ENCODE measurements around the gene NUP188. TPM values are rescaled to one million over a fixed set of nuclear protein-coding genes. Genes with fewer than 3 reads are reported as not detected.

The NUP188 gene
- total and polyA plus RNA-seq, 10 donors = 11.0 to 72.5 (median 49.7) TPM

DNA sequence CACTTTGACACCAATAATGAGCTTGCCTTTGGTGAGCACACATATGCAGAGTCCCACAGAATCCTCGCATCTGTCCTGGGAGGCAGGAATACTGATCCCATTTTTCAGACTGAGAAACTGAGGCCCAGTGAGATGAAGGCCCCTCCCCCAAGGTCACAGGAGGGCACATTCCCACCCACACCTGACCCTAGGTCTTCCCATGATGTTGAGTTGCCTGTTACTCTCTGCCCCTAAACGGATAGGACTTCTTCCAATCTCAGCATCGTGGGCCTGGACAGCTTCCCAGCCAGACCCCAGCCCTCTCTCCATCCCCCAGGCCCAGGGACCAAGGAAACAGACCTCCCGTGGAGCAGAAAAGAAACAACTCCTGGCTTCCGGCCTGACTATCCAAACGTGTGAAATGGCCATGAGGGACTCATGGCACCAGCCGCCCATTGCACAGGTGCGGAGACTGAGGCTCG is 79.8 kb downstream of the NUP188 start:
- H3K4me3 ChIP-seq = peak overlapping the region; percentile 66 to 90 (median 76)
- no peaks in the 10 kb centered on the region for H3K27me3 ChIP-seq (replicated peaks in 1 of 7)
- WGBS, 5 donors = 38 to 90% (median 49%) methylated on average over 2 to 9 of the region's 9 CpGs
- peak overlapping the region in 7 of 8 donors; percentile 51 to 87 (median 72) for H3K27ac ChIP-seq
- TF ChIP-seq, protein P1, sequence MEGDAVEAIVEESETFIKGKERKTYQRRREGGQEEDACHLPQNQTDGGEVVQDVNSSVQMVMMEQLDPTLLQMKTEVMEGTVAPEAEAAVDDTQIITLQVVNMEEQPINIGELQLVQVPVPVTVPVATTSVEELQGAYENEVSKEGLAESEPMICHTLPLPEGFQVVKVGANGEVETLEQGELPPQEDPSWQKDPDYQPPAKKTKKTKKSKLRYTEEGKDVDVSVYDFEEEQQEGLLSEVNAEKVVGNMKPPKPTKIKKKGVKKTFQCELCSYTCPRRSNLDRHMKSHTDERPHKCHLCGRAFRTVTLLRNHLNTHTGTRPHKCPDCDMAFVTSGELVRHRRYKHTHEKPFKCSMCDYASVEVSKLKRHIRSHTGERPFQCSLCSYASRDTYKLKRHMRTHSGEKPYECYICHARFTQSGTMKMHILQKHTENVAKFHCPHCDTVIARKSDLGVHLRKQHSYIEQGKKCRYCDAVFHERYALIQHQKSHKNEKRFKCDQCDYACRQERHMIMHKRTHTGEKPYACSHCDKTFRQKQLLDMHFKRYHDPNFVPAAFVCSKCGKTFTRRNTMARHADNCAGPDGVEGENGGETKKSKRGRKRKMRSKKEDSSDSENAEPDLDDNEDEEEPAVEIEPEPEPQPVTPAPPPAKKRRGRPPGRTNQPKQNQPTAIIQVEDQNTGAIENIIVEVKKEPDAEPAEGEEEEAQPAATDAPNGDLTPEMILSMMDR (IDR thresholded peaks at IDR 0.05 in 8 of 11, conservative IDR thresholded peaks at IDR 0.05 in 3 of 11) = no peak
- DNase-seq = no peak
- peaks cover 14 to 64% (median 44%) of the 10 kb centered on the region in 6 donors for H3K4me1 ChIP-seq
- H3K36me3 ChIP-seq = no peaks in the 10 kb centered on the region
- intact Hi-C loops (cut with DNase I; ENCODE audit: low total_unique reads) = no loop called here
- H3K9me3 ChIP-seq = no peaks in the 10 kb centered on the region

DNA sequence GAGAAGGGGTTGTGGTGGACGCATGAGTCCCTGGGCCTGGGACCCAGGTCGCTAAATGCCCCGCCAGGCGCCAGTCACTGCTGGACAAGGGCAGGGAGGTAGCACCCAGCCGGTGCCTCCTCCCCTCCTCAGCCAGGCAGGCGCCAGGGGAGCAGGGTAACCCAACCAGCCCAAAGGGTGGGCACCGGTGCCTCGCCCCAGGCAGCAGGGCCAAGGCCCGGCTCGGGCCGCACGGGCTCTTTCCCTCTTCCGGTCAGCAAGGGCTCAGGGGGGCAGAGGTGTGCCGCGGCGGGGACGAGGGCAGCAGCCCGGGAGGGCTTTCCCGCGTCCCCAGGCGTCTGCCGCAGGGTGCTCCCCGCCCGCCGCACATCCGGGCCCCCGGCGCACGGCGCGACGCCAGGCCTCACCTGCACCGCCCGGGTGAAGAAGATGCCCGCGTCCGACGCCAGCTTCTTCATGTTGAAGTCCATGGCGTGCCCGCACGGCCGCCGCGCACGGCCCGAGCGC is 80.2 kb downstream of the NUP188 start:
- Histone ChIP-seq H3K4me1 (peaks cover 12 to 59% (median 42%) of the 10 kb centered on the region in 6 donors), H3K27ac (peak overlapping the region in 7 of 8 donors; percentile 51 to 87 (median 72)), H3K9me3 (no peaks in the 10 kb centered on the region), H3K36me3 (no peaks in the 10 kb centered on the region), H3K27me3 (replicated peaks in 1 of 7) (no peaks in the 10 kb centered on the region), H3K4me3 (peak overlapping the region; percentile 66 to 90 (median 76))
- intact Hi-C loops (cut with DNase I; ENCODE audit: low total_unique reads) = no loop called here
- 2 to 7% (median 5%) methylated on average over 8 to 47 of the region's 47 CpGs for WGBS, 5 donors
- TF ChIP-seq POLR2AphosphoS5 (IDR thresholded peaks at IDR 0.05) (peak in 1 of 3 donors; percentile 10), POLR2A (IDR thresholded peaks at IDR 0.05) (no peak)
- DNase-seq = peak; percentile 96

DNA sequence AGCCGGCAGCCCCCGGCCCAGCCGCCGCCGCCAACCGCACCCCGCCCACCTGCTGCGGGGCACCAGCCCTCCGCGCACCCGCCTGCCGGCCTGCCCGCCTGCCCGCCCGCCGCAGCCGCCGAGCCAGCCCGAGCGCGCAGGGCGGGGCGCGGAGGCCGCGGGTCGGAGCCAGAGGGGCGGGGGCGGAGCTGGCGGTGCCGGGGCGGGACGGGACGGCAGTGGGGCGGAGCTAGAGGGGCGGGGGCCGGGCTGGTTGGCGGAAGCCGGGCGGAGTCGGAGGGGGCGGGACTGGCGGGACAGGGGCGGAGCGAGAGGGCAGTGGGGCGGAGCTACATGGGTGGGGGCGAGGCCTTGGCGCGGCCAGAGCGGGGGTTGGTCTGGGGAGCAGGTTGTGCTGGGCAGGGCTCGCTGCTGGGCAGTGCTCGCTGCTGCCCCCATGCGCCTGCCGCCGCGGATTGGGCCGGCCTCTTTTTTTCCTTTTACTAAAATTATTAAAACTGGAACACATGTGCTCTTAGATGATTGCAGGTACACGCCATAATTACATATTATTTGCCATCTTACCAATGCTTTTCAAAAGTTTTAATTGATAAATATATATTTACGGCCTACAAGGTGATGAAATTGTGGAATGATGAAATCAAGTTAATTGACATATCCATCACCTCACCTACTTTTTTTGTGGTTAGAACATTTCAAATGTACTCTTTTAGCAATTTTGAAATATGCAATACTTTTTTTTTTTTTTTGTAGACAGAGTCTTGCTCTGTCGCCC is 80.9 kb downstream of the NUP188 start, which contains the start of gene SH3GLB2:
SH3GLB2 (minus strand) TSS at position 140 of the 775 bp plus-strand sequence. CDS start 177 bp downstream, outside the sequence.
- peak; percentile 99 for DNase-seq
- Histone ChIP-seq H3K27ac (peak within 1 kb of the TSS in 7 of 8 donors; percentile 51 to 87 (median 72)), H3K9me3 (no peaks in the 10 kb centered on the region), H3K4me3 (peak within 1 kb of the TSS; percentile 66 to 90 (median 76)), H3K4me1 (peaks cover 12 to 52% (median 37%) of the 10 kb centered on the region in 6 donors), H3K27me3 (replicated peaks in 1 of 7) (no peaks in the 10 kb centered on the region), H3K36me3 (no peaks in the 10 kb centered on the region)
- 2 to 4% (median 3%) methylated on average over 30 to 60 of the region's 60 CpGs for WGBS, 5 donors
- TF ChIP-seq, protein P1 (IDR thresholded peaks at IDR 0.05 in 8 of 11, conservative IDR thresholded peaks at IDR 0.05 in 3 of 11) = peak; percentile 53 to 91 (median 87)
- peak; percentile 26 to 72 (median 56) for TF ChIP-seq POLR2AphosphoS5 (IDR thresholded peaks at IDR 0.05)
- TF ChIP-seq POLR2A (IDR thresholded peaks at IDR 0.05) = no peak
- intact Hi-C loops (cut with DNase I; ENCODE audit: low total_unique reads) = no loop called here

DNA sequence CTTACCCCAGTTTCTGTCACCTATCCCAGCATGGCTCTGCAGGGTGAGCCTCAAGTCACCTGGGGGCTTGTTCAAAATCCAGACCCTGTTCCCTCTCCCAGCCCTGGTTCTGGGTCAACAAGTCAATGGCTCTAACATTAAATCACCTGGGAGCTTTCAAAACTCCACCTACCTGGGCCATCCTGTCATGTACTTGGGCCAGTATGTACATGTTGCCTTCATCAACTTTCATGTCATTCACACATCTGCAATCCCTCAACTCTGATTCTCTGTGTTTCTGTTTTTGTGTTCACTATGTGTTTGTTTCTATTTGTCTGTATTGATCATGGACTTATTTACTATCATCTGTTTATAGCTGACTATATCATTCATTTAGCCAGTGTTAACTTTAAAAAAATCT is 82.7 kb downstream of the NUP188 start:
- no peaks in the 10 kb centered on the region for H3K27me3 ChIP-seq (replicated peaks in 1 of 7)
- H3K4me1 ChIP-seq = peaks cover 12 to 39% (median 32%) of the 10 kb centered on the region in 6 donors
- H3K9me3 ChIP-seq = no peaks in the 10 kb centered on the region
- DNase-seq = no peak
- intact Hi-C loops (cut with DNase I; ENCODE audit: low total_unique reads) = no loop called here
- H3K4me3 ChIP-seq = no peak overlapping the region
- H3K36me3 ChIP-seq = no peaks in the 10 kb centered on the region
- H3K27ac ChIP-seq = no peak overlapping the region
- TF ChIP-seq POLR2AphosphoS5 (IDR thresholded peaks at IDR 0.05) = no peak
- TF ChIP-seq, protein P1 (IDR thresholded peaks at IDR 0.05 in 8 of 11, conservative IDR thresholded peaks at IDR 0.05 in 3 of 11) = no peak
- TF ChIP-seq POLR2A (IDR thresholded peaks at IDR 0.05) = no peak
